GM23338 (cell line): ENCODE measurements around the gene KLHDC7B. TPM values are rescaled to one million over a fixed set of nuclear protein-coding genes. Genes with fewer than 3 reads are reported as not detected.

Experiments used
- ATAC-seq: fragments of 200-7000 bp; cut with Tn5 transposase; 3 replicates; pipeline ENCODE4 v1.9.1; 2020
- DNase-seq: peaks from one replicate; pipeline ENCODE4 v3.0.0-alpha.2; 2015; ENCODE audit warnings: low spot score
- H2AFZ ChIP-seq: fragments of 200-600 bp; sonication (generic); 2 replicates; pipeline ENCODE4 v1.8.0; 2016; ENCODE audit warnings: antibody characterized with exemption, mild to moderate bottlenecking, moderate library complexity
- H3F3A ChIP-seq: fragments of 200-600 bp; sonication (generic); replicated peaks from 2 replicates; pipeline ENCODE4 v1.8.0; 2017; ENCODE audit warnings: antibody characterized with exemption, mixed run types, low read depth
- H3K27ac ChIP-seq: fragments of 200-600 bp; sonication (generic); 2 replicates; pipeline ENCODE4 v1.6.1; 2016; ENCODE audit warnings: low read depth
- H3K27me3 ChIP-seq: fragments of 200-600 bp; sonication (generic); 2 replicates; pipeline ENCODE4 v1.8.0; 2016; ENCODE audit warnings: mild to moderate bottlenecking, mixed run types, moderate library complexity; ENCODE audit not compliant: insufficient read depth
- H3K36me3 ChIP-seq: fragments of 200-600 bp; sonication (generic); 2 replicates; pipeline ENCODE4 v1.8.0; 2016; ENCODE audit warnings: mild to moderate bottlenecking; ENCODE audit not compliant: insufficient read depth
- H3K4me1 ChIP-seq: fragments of 200-600 bp; sonication (generic); 2 replicates; pipeline ENCODE4 v1.8.0; 2016; ENCODE audit warnings: mild to moderate bottlenecking, moderate library complexity; ENCODE audit not compliant: insufficient read depth
- H3K4me2 ChIP-seq: fragments of 200-600 bp; sonication (generic); 2 replicates; pipeline ENCODE4 v1.7.1; 2017; ENCODE audit warnings: mixed run types
- H3K4me3 ChIP-seq: fragments of 200-600 bp; sonication (generic); 2 replicates; pipeline ENCODE4 v1.6.1; 2016; ENCODE audit warnings: mixed run types
- H3K79me2 ChIP-seq: fragments of 200-600 bp; sonication (generic); replicated peaks from 2 replicates; pipeline ENCODE4 v1.8.0; 2017; ENCODE audit warnings: mild to moderate bottlenecking; ENCODE audit not compliant: insufficient read depth
- H3K9me2 ChIP-seq: fragments of 200-600 bp; sonication (generic); 2 replicates; pipeline ENCODE4 v1.8.0; 2017; ENCODE audit not compliant: insufficient read depth
- H4K20me1 ChIP-seq: fragments of 200-600 bp; sonication (generic); replicated peaks from 2 replicates; pipeline ENCODE4 v1.8.0; 2017; ENCODE audit warnings: mild to moderate bottlenecking; ENCODE audit not compliant: insufficient read depth
- H3K27ac Mint-ChIP-seq: 2 replicates; pipeline ENCODE4 v1.8.0; 2020; ENCODE audit warnings: inconsistent platforms, mild to moderate bottlenecking, moderate library complexity, mixed read lengths
- H3K27me3 Mint-ChIP-seq: 3 replicates; pipeline ENCODE4 v1.8.0; 2022; ENCODE audit warnings: low read depth, mild to moderate bottlenecking, moderate library complexity, mixed read lengths, inconsistent platforms; ENCODE audit not compliant: insufficient read depth, poor library complexity
- H3K36me3 Mint-ChIP-seq: 3 replicates; pipeline ENCODE4 v1.8.0; 2021; ENCODE audit warnings: low read depth, mild to moderate bottlenecking, inconsistent platforms, moderate library complexity, mixed read lengths
- H3K4me1 Mint-ChIP-seq: 3 replicates; pipeline ENCODE4 v1.8.0; 2020; ENCODE audit warnings: mild to moderate bottlenecking, inconsistent platforms, mixed read lengths
- H3K4me3 Mint-ChIP-seq: 3 replicates; pipeline ENCODE4 v1.8.0; 2021; ENCODE audit warnings: moderate library complexity, mild to moderate bottlenecking, inconsistent platforms, mixed read lengths
- H3K9me3 Mint-ChIP-seq: 3 replicates; pipeline ENCODE4 v1.8.0; 2020; ENCODE audit warnings: moderate library complexity, mild to moderate bottlenecking, inconsistent platforms, mixed read lengths
- CREB1 ChIP-seq: fragments of 250-450 bp; sonication (Bioruptor Pico); IDR thresholded peaks from 2 replicates; pipeline ENCODE4 v1.5.0; 2020; ENCODE audit warnings: low read depth, mild to moderate bottlenecking, moderate library complexity
- CTCF ChIP-seq, 2 experiments: fragments of 200-600 bp in 1 of 2; sonication (generic) in 1 of 2; conservative IDR thresholded peaks; 2 replicates each; pipeline versions ENCODE4 v1.5.1 to v1.6.1; 2016 to 2017; ENCODE audit warnings: antibody characterized with exemption in 2 of 2, low read depth in 2 of 2, mild to moderate bottlenecking in 2 of 2, moderate library complexity in 1 of 2
- ETS1 ChIP-seq: IDR thresholded peaks from 2 replicates; pipeline ENCODE4 v1.6.1; 2016; ENCODE audit warnings: antibody characterized with exemption
- EZH2 ChIP-seq: fragments of 200-600 bp; sonication (generic); IDR thresholded peaks from one replicate; pipeline ENCODE4 v1.8.0; 2017; ENCODE audit warnings: antibody characterized with exemption, mild to moderate bottlenecking, low read depth; ENCODE audit not compliant: unreplicated experiment
- EZH2phosphoT487 ChIP-seq: fragments of 200-600 bp; sonication (generic); IDR thresholded peaks from one replicate; pipeline ENCODE4 v1.8.1; 2018; ENCODE audit warnings: antibody characterized with exemption; ENCODE audit not compliant: unreplicated experiment
- JUNB ChIP-seq: IDR thresholded peaks from one replicate; pipeline ENCODE4 v1.6.1; 2016; ENCODE audit warnings: antibody characterized with exemption; ENCODE audit not compliant: unreplicated experiment
- NANOG ChIP-seq: IDR thresholded peaks from 2 replicates; pipeline ENCODE4 v1.6.1; 2016; ENCODE audit warnings: antibody characterized with exemption, borderline replicate concordance
- POLR2AphosphoS5 ChIP-seq: IDR thresholded peaks from 2 replicates; pipeline ENCODE4 v1.6.1; 2016; ENCODE audit warnings: antibody characterized with exemption, low read depth
- REST ChIP-seq: IDR thresholded peaks from one replicate; pipeline ENCODE4 v1.6.1; 2018; ENCODE audit warnings: antibody characterized with exemption; ENCODE audit not compliant: unreplicated experiment
- STAT1 ChIP-seq: IDR thresholded peaks from one replicate; pipeline ENCODE4 v1.6.1; 2016; ENCODE audit warnings: antibody characterized with exemption; ENCODE audit not compliant: unreplicated experiment
- ZNF114 ChIP-seq: fragments of 250-450 bp; sonication (Bioruptor Pico); IDR thresholded peaks from 2 replicates; pipeline ENCODE4 v1.5.0; 2020; ENCODE audit warnings: mild to moderate bottlenecking, moderate library complexity
- ZNF331 ChIP-seq: fragments of 250-450 bp; sonication (Bioruptor Pico); IDR thresholded peaks from 2 replicates; pipeline ENCODE4 v1.5.0; 2020; ENCODE audit warnings: low read depth, mild to moderate bottlenecking, moderate library complexity
- ZNF462 ChIP-seq: fragments of 250-450 bp; sonication (Bioruptor Pico); IDR thresholded peaks from 2 replicates; pipeline ENCODE4 v1.5.0; 2020; ENCODE audit warnings: mild to moderate bottlenecking, moderate library complexity
- polyA plus RNA-seq: library from polyadenylated mRNA; unstranded; fragments of >200 nt; fragmentation: Nextera tagmentation; extraction: Ambion mirVana; gene quantifications from 2 replicates; pipeline ENCODE4 v1.2.1, GENCODE V29; 2016
- total RNA-seq: library from RNA; depleted of rRNA; stranded (reverse); fragments of >200 nt; shearing (Covaris generic); gene quantifications from 2 replicates; pipeline ENCODE4 v1.2.3, GENCODE V29; 2014

Gene KLHDC7B
- total and polyA plus RNA-seq, 2 experiments from 2014 or later, result not detected

GRCh38 chr22:50561401-50562358 lies 16.0 kb downstream of the KLHDC7B start:
- TF ChIP-seq CTCF (conservative IDR thresholded peaks at IDR 0.05; ENCODE audit: low read depth in 2 of 2) (no peak), ZNF331 (CRISPR knock-in tag) (no peak), REST (no peak), STAT1 (no peak), POLR2AphosphoS5 (no peak), NANOG (no peak), ZNF114 (CRISPR knock-in tag) (no peak), ETS1 (no peak), ZNF462 (no peak), EZH2phosphoT487 (no peak), JUNB (no peak), EZH2 (no peak), CREB1 (no peak)
- no peaks in the 10 kb centered on the region for H3K4me1 ChIP-seq
- Mint-ChIP-seq H3K27me3 (peaks cover 30% of the 10 kb centered on the region), H3K4me1 (peaks cover 6% of the 10 kb centered on the region; the same call in 2 of the 3 replicates), H3K36me3 (no peaks in the 10 kb centered on the region), H3K9me3 (no peaks in the 10 kb centered on the region), H3K4me3 (peak overlapping the region; percentile 46), H3K27ac (no peak overlapping the region)
- no peak overlapping the region for H3K4me2 ChIP-seq
- no peaks in the 10 kb centered on the region for H3K79me2 ChIP-seq
- no peak overlapping the region for H3K27ac ChIP-seq
- peak; percentile 30 for DNase-seq
- H3K27me3 ChIP-seq, result peaks cover 20% of the 10 kb centered on the region
- H3F3A ChIP-seq, result 0 out of 2 replicates have a peak, but pooled peaks cover 3% of the 10 kb centered on the region
- no peak overlapping the region for H3K4me3 ChIP-seq
- H3K36me3 ChIP-seq, result no peaks in the 10 kb centered on the region
- H2AFZ ChIP-seq, result no peak overlapping the region
- no peaks in the 10 kb centered on the region for H4K20me1 ChIP-seq
- ATAC-seq, result no peak
- no peaks in the 10 kb centered on the region for H3K9me2 ChIP-seq
